Hematopoietic multipotent progenitor cell treated with erythropoietin and hydrocortisone succinate and interleukin-3 and kit ligand, for 4 days (in vitro differentiated cells): Measurements from ENCODE around the gene UBE2B.
"Not testable (repeated sequence)": the region's sequence is repeated elsewhere in the genome, so short reads cannot be mapped to it uniquely, and the experiment has no call there.

Source experiments
- DNase-seq: peaks from one replicate; pipeline ENCODE4 v3.0.0-alpha.2; 2015

Gene UBE2B

GRCh38 chr5:134370871-134371833 lies at the start of gene UBE2B:
TSS of gene UBE2B (plus strand) at chr5:134371569. CDS start at chr5:134371596, 27 bp downstream.
- DNase-seq = peak; percentile 100

GRCh38 chr5:134327327-134327726 lies 44.0 kb upstream of the UBE2B start:
- no peak for DNase-seq

GRCh38 chr5:134328619-134329018 lies 42.8 kb upstream of the UBE2B start:
- DNase-seq = peak; percentile 11

GRCh38 chr5:134336833-134337232 lies 34.5 kb upstream of the UBE2B start:
- not testable (repeated sequence) for DNase-seq

- DNase-seq = peak; percentile 32
These were observed 27.9 kb upstream of the UBE2B start for GRCh38 chr5:134343500-134343899.

GRCh38 chr5:134345476-134345875 lies 25.9 kb upstream of the UBE2B start:
- DNase-seq = not testable (repeated sequence)

- no peak for DNase-seq
These were observed 25.4 kb upstream of the UBE2B start for GRCh38 chr5:134345996-134346395.

GRCh38 chr5:134349463-134349862 lies 21.9 kb upstream of the UBE2B start:
- no peak for DNase-seq

GRCh38 chr5:134355681-134356080 lies 15.7 kb upstream of the UBE2B start:
- DNase-seq = no peak

GRCh38 chr5:134365604-134366003 lies 5.8 kb upstream of the UBE2B start:
- no peak for DNase-seq

- DNase-seq = no peak
These were observed 978 bp upstream of the UBE2B start for GRCh38 chr5:134370311-134370870.

GRCh38 chr5:134371834-134372340 lies 518 bp downstream of the UBE2B start:
- peak; percentile 83 for DNase-seq

GRCh38 chr5:134373633-134374032 lies 2.3 kb downstream of the UBE2B start:
- not testable (repeated sequence) for DNase-seq

- peak; percentile 15 for DNase-seq
These were observed 2.9 kb downstream of the UBE2B start for GRCh38 chr5:134374232-134374631.

- DNase-seq = no peak
These were observed 9.0 kb downstream of the UBE2B start for GRCh38 chr5:134380346-134380745.

GRCh38 chr5:134382204-134382603 lies 10.8 kb downstream of the UBE2B start:
- not testable (repeated sequence) for DNase-seq

GRCh38 chr5:134383980-134384697 lies 12.8 kb downstream of the UBE2B start:
- DNase-seq = no peak

GRCh38 chr5:134387443-134387842 lies 16.1 kb downstream of the UBE2B start:
- no peak for DNase-seq

GRCh38 chr5:134392301-134392700 lies 20.9 kb downstream of the UBE2B start:
- DNase-seq = no peak

GRCh38 chr5:134394932-134395331 lies 23.6 kb downstream of the UBE2B start:
- DNase-seq = no peak

GRCh38 chr5:134396274-134396673 lies 24.9 kb downstream of the UBE2B start:
- no peak for DNase-seq

GRCh38 chr5:134397196-134397595 lies 25.8 kb downstream of the UBE2B start:
- no peak for DNase-seq

GRCh38 chr5:134398609-134399155 lies 27.3 kb downstream of the UBE2B start:
- no peak for DNase-seq
